Upper lobe of left lung (tissue), 4 donors: ENCODE measurements around the gene VPS33A.

Experiments used
- EP300 ChIP-seq, 4 donors: sonication (generic); formaldehyde crosslinking; IDR thresholded peaks; one replicate each; pipeline ENCODE4 v1.5.1; 2017; ENCODE audit warnings: antibody characterized with exemption in 4 of 4, control low read depth in 2 of 4
- POLR2A ChIP-seq, 4 donors: fragments of 450-650 bp; IDR thresholded peaks; one replicate each; pipeline ENCODE4 v1.5.1; 2016 to 2017; ENCODE audit warnings: antibody characterized with exemption in 4 of 4, mild to moderate bottlenecking in 2 of 4
- POLR2AphosphoS5 ChIP-seq, 2 donors: sonication (generic); formaldehyde crosslinking; IDR thresholded peaks; one replicate each; pipeline ENCODE4 v1.5.1; 2017; ENCODE audit warnings: antibody characterized with exemption in 2 of 2
- TF ChIP-seq, protein P1 (sequence below), 6 experiments: fragments of 450-650 bp in 4 of 6; fragments of 200-600 bp in 2 of 6; sonication (generic) in 2 of 6; IDR thresholded peaks; one replicate each; pipeline ENCODE4 v1.5.1; 2016 to 2019; ENCODE audit warnings: antibody characterized with exemption in 6 of 6

DNA sequence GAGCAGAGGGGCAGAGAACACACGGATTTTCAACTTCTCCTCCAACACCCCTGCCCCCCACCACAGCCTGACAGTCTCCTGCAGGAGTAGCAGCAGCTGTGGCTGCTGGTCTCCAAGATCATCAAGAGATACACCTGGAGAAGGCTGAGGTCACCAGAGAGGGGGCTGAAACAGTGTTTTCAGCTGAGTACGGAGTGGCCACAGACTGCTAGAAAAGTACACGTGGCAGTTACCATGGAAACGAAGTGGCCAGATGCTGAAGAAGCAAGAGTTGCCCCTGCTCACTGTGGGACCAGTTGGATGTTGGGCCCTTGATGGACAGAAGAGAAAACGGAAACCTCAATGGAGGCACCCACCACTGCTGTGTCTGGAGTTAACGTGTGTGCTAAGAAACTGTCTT, 35.5 kb downstream of the VPS33A start:
- TF ChIP-seq, protein P1, sequence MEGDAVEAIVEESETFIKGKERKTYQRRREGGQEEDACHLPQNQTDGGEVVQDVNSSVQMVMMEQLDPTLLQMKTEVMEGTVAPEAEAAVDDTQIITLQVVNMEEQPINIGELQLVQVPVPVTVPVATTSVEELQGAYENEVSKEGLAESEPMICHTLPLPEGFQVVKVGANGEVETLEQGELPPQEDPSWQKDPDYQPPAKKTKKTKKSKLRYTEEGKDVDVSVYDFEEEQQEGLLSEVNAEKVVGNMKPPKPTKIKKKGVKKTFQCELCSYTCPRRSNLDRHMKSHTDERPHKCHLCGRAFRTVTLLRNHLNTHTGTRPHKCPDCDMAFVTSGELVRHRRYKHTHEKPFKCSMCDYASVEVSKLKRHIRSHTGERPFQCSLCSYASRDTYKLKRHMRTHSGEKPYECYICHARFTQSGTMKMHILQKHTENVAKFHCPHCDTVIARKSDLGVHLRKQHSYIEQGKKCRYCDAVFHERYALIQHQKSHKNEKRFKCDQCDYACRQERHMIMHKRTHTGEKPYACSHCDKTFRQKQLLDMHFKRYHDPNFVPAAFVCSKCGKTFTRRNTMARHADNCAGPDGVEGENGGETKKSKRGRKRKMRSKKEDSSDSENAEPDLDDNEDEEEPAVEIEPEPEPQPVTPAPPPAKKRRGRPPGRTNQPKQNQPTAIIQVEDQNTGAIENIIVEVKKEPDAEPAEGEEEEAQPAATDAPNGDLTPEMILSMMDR (IDR thresholded peaks at IDR 0.05): no peak
- TF ChIP-seq POLR2AphosphoS5 (IDR thresholded peaks at IDR 0.05) (no peak), EP300 (IDR thresholded peaks at IDR 0.05) (no peak), POLR2A (IDR thresholded peaks at IDR 0.05) (no peak)
